Inflammatory macrophage (primary cell): ENCODE data around the gene RNF207.

Experiments
- DNase-seq, 2 donors: peaks; one replicate each; pipeline ENCODE4 v3.0.0-alpha.2; 2020 to 2022

Gene RNF207

GRCh38 chr1:6234502-6235295, 28.8 kb downstream of the RNF207 start:
- DNase-seq, result no peak

- no peak for DNase-seq
These were observed 29.4 kb downstream of the RNF207 start for GRCh38 chr1:6235296-6235677.

DNA sequence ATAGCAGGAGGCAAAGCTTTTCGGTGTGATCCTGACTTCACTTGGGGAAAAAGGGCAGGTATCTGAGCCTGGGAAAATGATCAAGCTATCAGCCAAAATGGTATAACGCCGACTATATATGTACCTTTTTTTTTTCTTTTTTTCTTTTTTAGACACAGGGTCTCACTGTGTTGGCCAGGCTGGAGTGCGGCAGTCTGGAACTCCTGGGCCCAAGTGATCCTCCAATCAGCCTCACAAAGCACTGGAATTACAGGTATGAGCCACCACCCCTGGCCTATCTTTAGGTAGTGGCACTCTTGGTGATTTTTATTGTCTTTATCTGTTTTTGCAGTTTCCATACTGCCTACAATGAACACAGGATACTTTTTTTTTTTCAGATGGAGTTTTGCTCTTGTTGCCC, 31.2 kb downstream of the RNF207 start:
- DNase-seq, result no peak

GRCh38 chr1:6239213-6239752, 33.4 kb downstream of the RNF207 start:
- DNase-seq, result peak in 1 of 2 donors; percentile 27

DNA sequence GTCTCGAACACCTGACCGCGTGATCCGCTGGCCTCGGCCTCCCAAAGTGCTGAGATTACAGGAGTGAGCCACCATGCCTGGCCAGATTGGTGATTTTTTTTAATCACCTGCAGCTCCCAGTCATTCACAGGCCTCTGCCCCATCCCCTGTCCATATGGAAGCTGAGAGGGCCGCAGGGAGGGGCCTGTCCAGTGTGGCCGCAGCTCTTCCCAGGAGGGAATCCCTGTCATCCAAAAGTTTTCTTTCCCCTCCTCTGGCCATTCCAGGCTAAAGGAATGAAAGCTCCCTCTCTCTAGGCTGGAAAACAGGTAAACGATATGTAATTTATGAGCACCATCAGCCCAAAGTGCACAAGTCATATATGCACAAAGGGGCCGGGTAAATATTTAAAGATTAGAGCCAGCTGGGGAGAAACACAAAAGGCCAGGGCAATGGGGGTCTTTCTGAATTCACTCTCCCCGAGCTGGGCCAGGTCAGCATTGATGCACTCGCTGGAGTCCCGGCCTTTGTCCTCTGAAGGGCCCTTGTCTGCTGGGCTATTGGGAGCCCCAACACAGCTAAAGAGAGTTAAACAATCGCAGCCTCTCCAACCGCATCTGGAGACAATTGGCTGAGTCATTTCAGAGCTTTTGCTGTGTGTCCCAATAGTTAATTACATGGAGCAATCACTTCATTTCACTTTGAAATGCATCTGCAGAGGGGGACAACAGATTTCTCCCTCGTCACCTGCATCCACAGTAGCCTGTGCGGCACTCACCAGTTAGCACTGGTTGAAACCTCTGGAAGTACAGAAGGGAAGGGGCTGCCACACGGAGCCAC, 34.2 kb downstream of the RNF207 start:
- DNase-seq, result peak; percentile 27 to 28

DNA sequence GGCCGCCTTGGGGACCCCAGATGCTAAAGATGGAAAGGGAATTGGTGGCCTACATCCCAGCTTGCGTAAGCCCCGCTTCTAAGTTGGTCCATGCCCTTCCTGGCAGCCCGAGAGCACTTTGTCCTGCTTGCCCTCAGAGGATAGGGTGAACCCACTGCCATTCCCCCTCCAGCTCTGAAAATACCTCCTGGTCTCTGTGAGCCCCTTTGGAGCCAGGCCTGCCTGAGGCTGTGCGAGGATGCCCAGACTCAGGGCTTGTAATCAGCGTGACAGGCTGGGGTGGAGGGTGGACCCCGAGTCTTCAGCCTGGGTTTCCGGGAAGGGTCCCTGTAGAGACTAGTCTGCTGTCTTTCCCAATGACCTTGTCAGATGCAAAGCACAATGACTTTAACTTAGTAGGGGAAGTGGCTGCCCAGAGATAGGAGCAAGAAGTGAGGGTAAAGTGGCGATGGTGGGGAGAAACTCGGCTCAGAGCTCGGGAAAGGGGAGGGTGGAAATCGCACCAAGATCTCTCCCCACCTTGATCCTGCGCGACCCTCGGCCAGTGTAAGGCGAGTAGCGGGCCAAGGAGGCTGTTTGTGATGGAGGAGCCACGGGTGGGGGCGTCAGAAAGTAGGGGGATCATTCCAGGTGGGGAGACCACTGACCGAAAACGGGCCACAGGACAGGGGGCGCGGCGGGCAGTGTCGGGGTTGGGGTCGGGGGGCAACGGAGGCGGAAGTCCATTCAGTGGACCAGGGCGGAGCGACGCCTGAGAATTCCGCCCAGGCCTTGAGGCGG, 35.4 kb downstream of the RNF207 start:
- no peak for DNase-seq

GRCh38 chr1:6241887-6242740, 36.2 kb downstream of the RNF207 start:
- peak in 1 of 2 donors; percentile 24 for DNase-seq

DNA sequence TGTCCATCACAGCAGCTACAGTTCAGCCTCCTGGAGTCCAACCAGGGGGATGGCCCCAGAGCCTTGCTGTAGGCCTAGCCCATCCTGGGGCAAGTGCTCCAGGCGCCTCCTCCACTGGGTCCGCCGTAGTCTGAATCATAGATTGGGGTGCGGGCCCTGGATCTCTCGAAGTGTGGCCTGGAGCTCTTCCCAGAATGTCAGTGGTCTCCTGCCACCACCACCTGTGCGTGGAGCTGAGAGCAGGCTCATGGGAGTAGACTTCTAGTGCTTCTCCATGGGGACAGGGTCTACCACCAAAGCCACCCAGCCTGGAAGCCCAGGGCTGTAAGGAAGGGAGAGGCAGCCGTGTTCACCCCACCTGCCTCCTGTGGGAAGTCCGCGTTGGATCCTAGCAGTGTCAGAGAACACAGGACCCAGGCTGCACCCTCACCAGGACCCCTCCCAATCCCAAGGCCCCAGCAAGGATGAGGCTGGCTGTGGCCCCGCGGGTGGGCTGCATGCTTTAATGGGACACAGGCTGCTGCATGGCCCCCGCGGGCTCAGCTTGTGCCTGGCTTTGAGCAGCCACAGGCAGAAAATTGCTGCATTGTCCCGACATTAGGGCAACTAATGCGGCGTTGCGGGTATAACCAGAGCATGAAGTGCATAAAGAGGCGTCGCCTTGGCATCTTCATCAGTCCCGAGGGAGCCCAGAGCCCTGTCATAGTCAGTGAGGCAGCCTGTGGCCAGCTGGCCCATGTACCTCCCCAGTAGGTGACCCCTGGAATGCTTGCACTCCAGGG, 37.3 kb downstream of the RNF207 start:
- no peak for DNase-seq

- no peak for DNase-seq
These were observed 38.1 kb downstream of the RNF207 start, which contains the start of gene HES3 for GRCh38 chr1:6243993-6244392. Gene HES3, plus strand, starts transcription at chr1:6244179. Its CDS starts 187 bp downstream, at chr1:6244366.

- DNase-seq, result no peak
These were observed 38.6 kb downstream of the RNF207 start for GRCh38 chr1:6244401-6245049.

GRCh38 chr1:6245086-6245868, 39.4 kb downstream of the RNF207 start:
- DNase-seq, result peak; percentile 79 to 87

DNA sequence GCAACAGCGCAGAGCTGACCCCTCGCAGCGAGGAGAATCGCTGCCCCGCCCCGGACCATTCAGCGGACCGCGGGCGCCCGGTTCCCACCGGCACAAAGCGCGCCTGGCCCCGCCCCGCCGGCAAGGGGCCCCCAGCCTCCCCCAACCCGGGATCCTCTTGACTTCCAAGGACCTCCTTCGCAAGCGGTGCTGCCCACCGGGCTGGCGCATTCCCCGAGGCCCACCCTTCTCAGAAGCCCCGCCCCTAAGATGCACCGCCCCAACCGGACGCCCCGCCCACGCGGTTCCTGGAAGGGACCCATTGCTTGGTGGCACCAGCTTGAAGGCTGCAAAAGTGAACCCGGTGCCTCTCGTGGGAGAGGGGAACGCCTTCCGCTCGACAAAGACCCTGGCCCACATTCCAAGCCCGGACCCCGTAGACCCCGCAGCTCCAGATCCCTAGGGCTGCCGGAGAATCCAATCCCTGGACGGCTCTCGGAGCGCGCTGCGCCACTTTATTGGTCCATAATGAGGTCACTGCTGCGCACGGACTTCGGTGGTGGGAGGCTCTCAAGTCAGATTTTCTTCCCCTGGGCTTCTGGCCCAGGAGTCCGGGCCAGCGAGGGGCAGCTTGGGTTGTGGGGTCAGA, 40.1 kb downstream of the RNF207 start:
- peak in 1 of 2 donors; percentile 26 for DNase-seq

GRCh38 chr1:6246497-6247467, 40.9 kb downstream of the RNF207 start:
- peak; percentile 63 to 72 for DNase-seq

DNA sequence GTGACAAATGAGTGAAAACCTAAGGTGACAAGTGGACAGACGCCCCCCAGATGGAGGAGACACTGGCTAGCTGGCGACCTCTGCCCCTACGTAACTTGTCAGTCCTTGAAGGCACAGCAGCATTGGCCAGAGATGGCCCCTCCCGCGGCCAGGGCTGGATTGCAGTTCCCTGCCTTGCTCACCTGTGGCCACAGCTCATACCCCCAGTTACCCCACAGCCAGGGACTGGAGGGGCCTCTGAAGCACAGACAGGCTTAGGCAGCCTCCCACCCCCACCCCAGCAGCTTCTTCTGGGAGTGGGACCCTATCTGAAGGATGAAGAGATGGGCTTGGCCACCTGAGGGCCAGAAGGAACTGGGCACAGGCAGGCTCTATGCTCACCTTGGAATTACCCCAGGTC, 41.7 kb downstream of the RNF207 start:
- no peak for DNase-seq

DNA sequence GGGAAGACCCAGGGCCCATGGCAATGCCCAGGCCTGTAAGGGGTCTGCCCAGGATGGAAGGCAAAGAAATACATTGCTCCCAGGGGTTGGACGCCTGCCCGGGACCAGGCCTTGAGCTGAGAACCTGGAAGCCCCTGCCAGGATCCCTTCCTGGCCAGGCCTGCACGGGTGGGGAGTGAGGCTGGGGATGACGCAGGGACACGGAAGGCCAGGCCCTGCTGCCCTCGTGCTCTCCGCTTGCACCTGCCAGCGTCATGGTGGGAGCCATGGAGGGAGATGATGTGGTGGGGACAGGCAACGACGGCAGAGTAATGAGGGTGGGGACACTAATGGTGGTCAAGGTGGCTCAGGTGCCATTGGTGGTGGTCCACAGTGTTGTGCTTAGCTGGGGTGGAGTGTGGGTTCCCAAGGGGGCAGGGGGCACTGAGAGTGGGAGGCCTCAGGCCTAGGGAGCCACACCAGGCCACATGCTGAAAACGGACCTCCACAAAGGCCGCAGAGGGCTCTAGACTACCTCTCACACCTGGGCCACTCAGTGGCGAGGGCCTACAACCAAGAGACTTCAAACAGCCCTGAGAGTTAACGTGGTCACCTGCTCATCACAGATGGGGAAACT, 42.4 kb downstream of the RNF207 start:
- DNase-seq, result no peak

DNA sequence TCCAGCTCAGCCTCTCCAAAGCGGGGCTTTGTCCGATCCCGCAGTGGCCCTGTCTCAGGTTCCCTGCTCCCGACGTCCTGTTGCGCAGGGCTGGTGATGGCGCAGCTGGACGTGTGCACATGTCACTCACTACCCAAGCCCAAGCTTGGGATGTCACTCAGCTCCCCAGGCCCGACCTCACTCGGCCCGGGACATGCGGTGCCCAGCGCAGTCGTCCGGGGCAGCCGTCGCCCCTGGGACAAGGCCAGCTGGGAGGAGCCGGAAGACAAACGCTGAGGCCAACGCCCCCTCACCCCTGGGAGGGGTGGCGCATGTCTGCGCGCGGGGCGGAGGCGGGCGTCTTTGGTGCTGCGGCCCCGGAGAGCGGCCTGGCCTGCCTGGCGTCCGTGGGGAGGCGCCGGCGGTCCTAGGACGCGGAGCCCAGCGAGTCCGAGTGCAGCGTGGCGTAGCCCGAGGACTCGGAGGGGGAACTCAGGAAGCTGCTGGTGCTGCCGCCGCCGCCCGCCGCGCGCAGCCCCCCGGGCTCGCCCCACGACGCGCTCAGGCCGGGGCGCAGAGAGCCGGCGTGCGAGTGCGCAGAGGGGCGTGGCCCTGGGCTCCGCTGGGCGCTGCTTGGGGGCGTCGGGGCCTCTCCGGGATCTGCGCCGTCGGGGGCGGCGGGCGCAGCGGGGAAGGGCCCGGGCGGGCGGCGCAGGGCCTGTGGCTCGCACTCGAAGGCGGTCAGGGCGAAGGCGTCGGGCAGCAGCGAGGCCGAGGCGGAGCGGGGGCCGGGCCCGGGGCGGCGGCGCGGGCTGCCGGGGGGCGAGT, 43.2 kb downstream of the RNF207 start:
- peak; percentile 32 to 40 for DNase-seq
